ENCODE measurements around the gene UVRAG.

GRCh38 chr11:75820645-75821044 is 5.6 kb downstream of the UVRAG start:
- no peak for TF ChIP-seq CTCF (IDR thresholded peaks at IDR 0.05)
- TF ChIP-seq EZH2 (IDR thresholded peaks at IDR 0.05; ENCODE audit: borderline replicate concordance, insufficient read depth, low read depth, low read length, poor library complexity, severe bottlenecking) = no peak
